Measurements from ENCODE around the gene RANBP17. TPM values are rescaled to one million over a fixed set of nuclear protein-coding genes. Genes with fewer than 3 reads are reported as not detected.
A peak's percentile ranks its signal among the peaks of the same experiment; 100 is the strongest.

The RANBP17 gene
- total RNA-seq, 1 donor from 2014 or later: 12.3 TPM

DNA sequence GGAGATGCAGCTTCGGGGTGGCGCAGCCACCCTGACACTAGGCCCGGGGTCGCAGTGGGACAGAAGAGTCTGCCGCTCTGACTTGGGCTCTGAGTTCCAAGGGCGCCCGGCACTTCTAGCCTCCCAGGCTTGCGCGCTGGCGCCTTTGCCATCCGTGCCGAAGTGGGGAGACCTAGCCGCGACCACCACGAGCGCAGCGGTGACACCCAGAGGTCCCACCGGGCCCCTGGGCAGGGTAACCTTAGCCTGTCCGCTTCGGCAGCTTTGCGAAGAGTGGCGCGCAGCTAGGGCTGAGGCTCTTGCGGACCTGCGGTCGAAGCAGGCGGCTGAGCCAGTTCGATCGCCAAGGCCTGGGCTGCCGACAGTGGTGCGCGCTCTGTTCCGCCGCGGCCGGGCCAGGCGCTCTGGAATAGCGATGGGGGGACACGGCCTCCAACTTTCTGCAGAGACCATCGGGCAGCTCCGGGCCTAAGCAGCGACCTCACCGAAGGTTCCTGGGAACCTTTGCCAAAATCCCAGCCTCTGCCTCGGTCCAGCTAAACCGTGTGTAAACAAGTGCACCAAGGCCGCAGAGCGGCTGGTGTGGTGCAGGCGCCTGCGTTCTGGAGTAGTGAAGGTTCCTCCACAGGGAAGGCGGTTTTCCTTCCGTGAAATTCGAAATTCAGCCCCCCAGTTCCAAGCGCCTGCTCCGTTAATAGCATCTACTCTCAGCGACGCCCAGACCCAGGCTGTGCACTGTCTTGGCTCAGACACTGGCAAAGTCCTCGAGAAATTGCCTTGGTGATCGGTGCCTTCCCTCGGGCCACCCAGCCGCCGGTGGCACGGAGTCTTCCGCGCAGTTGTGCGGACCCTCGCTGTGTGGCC is 454.7 kb downstream of the RANBP17 start:
- no peak for DNase-seq (ENCODE audit: low read depth, low spot score)

DNA sequence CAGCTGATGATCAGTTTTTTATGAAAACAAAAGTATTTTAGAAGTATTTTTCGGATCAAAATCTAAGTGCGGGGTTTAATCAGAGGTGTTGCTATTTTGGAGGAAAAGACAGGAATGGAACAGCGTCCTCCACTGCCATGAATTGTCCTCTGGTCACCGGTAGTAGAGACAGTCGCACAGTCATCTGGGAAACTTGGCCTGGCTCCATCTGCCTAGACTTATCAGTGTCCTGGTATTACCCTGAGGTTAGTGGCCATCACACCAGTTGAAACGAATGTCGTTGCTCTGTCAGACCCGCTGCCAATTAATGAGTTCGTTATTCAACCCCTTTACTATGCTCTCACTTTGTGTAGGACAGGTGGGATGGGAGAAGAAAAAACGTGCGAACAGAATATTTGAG is 455.4 kb downstream of the RANBP17 start:
- DNase-seq (ENCODE audit: low read depth, low spot score): no peak

DNA sequence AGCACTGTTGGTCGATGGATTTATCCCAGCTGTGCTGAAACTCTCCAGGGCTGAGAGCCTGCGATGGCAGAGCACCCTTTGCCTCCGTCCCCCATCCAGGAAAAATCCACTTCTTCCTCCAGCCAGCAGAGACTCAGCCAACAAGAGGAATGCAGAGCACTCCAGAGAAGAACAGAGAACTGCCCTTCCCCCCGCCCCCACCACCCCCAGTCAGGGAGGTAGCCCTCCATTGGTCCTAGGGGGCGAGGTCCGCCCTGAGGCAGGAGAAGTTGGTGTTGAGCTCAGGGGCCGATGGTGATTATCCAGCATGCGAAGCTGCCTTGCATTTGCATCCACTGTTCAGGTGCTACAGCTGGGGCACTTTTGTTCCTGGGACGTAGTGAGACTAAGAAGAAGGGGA is 456.2 kb downstream of the RANBP17 start:
- no peak for DNase-seq (ENCODE audit: low read depth, low spot score)

DNA sequence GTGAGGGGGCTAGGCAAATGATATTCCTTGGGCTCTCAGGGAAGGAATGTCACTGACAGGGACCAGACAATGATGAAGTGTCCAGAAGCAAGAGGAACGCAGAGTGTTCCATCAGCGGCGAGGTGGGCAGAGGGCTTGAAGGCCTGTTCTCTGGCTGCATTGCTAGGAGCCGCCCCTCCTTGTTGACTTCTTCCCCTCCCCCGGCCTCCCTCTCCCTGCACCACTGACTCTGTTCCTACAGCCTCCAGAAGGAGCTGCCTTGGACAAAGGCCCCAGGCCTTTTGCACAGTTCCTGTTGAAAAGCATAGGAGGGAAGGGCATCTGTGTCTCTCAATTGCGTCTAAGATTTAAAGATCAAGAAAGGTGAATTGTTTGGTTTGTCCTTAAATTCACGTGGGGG is 459.6 kb downstream of the RANBP17 start:
- no peak for DNase-seq (ENCODE audit: low read depth, low spot score)

DNA sequence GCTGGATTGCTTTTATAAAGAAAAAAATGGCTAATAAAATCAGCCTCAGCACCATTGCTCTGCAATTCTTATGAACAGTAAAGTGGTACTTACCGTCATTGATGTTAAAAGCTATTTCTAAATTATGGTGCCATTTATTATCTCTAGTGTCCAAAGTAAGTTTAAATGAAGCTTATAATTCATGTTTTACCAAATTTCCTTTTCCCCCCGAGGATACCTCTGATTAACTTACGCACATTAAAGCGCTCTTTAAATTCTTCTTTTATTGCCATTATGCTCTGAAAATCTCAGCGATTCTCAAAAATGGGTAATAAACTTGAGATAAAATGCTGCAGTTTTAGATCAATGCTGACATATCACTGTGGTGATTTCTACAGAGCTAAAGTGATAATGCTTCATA is 460.7 kb downstream of the RANBP17 start:
- DNase-seq (ENCODE audit: low read depth, low spot score): no peak

DNA sequence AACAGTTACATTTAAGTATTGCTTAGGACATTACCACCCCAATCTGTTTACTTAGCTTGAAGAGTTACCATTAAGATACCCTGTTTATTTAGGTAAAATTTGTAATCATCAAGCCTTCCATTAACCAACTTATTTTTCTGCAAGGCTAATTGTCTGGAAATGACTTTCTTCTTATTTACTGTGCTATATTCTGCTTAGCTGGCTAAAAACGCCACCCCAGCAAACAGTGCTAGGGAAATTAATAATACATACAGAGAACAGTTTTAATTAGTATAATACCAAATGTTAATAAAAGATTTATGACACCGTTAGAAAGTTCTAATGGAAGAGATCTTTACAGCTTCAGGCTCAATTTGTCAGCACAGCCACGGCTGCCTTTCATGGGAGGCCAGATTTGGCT is 461.2 kb downstream of the RANBP17 start:
- no peak for DNase-seq (ENCODE audit: low read depth, low spot score)

DNA sequence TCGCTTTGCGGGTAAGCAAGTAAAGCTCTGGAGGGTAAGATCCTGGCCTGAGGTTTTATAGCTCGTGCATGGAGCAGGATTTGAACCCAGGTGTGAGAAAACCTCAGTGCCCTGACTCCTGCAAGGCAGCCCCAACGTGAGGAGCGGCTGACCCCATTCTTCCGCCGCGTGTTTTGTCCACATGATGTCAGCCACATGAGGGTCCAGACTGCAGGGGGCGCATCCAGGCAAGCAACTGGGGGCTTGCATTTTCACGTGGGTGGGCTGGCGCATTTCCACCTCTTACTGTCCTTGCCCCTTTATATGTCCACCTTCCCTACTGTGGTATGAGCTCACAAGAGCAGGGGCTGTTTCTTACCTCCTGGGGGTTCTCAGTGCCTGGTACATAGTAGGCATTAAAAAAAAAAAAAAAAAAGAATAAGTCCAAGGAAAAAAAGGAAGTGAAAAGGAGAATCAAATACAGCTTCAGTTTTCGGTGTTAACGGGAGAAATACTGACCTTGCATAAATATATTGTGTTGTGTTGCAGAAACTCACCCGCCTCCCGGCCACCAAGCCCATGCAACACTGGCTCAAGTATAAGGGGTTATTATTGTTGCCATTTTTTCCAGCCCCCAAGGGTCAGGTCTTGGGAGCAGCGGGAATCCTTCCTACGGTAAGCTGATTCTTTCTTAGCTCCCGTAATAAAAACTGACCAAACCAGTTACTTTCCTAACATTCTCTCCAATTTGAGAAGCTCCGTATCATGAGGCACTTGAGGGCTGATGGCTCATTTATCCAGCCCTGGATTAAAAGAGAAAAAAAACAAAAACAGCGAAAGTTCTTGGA is 462.2 kb downstream of the RANBP17 start:
- no peak for DNase-seq (ENCODE audit: low read depth, low spot score)

DNA sequence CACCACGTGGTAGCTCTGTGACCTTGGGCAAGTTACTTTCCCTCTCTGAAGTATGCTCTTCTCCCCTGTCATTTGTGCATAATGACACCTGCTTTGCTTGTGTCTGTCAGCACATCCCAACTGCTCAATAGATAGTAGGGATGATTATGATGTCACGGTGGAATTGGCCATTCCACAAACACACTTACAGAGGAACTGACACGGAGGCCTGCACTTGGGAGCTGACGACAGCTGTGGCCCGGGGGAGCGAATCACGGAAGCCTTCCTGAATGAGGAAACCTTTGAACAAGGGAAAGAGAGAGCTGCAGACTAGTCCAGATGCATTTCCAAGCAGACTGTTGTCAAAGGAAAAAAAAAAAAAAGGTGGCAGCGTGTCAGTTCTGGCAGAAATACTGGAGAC is 468.2 kb downstream of the RANBP17 start:
- no peak for DNase-seq (ENCODE audit: low read depth, low spot score)

DNA sequence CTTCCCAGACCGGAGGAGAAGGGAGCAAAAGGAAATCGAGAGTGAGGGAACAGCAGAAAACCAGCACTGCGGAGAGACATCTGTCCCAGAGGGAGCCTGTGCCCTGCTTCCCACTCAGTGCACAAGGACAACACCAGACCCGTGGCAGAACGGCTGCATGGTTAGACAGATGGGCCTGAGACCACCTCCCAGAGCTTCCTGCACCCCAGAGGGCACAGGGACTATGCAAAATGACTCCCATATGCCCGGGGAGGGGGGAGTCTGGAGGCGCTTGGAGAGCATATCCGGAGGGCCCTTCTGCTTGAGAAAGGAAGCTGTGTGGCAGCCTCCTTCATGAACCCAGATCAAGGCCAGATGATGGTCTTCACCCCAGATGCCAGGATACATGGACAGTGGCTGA is 473.8 kb downstream of the RANBP17 start:
- no peak for DNase-seq (ENCODE audit: low read depth, low spot score)

DNA sequence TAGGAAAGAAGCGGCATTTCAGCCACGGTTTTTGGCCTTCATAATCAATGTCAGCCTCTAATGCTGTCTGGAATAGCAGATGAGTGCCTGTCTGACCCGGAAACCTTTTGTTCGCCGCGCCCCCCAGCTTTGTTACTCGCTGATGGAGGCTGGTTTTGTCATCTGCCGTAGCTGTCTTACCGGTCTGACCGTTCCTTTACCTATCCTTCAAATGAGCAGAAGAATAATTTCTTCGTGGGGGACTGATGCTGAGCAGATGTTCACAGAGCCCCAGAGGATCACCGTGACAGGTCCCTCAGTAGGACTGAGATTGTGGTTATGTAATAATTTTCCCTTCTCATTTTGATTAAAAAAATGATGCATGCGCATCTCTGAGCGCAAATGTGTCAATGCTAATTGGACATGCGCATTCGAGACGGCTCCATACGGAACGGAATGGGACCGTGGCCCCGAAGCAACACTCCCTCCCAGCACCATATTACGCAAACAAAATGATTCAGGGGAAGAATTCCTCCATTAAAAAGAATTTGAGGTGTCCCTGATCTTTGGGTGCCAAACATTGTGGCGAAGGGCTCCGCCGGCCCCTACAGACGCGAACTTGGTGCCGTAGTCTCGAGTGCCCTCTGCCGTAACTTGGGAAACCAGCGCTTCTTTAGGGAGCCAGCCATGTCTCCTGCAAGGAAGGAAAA is 474.8 kb downstream of the RANBP17 start:
- DNase-seq (ENCODE audit: low read depth, low spot score): peak; percentile 17

DNA sequence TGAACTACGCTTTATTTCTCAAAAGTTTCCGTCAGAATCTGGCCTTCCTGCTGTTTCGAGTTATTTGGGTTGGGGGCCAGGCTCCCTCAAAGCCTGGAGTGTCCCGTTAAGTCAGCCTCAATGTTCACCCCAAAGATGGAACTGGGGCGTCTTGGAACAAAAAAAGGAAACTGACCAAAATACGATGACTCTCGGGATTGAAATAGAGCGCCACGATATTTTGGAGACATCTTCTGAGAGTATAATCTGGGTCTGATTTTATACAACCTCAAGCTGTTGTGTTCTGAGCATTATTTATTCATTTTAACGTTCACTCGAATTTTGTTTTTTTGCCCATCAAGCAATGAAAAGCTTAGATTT is 475.4 kb downstream of the RANBP17 start:
- no peak for DNase-seq (ENCODE audit: low read depth, low spot score)

DNA sequence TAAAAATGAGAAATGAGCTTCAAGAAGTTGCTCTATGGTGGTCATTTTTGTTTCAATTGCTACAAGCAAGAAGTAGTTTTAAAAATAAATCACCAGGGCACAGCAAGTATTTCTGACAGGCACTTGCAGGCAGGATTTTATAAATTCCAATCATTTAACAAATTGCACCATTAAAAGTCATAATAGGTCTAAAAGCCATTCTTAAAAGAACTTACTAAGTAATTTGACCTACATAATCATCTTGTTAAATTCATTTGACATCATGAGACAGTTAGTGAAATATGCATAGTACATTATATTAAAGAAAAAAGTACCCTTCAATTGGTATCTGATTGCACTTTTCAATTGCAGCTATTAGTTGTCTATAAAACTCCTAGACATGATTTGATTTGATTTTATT is 478.2 kb downstream of the RANBP17 start:
- DNase-seq (ENCODE audit: low read depth, low spot score): no peak

DNA sequence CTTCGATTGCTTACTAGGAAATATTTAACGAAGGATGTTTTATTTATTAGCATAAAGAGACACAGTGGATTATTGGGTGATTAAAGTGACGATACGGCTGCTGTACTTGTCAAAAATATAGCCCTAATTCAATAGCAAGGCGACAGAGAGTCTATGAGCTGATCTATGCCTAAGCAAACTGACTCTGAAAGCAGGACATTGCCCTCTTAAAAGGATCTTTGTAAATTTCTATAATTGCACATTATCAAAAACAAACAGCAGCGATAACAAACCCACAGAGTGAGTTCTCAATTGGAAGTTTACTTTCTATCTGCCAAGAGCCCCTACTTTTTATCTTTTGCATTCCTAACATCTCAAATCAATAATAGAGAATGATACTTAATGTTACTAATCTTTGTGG is 478.7 kb downstream of the RANBP17 start:
- DNase-seq (ENCODE audit: low read depth, low spot score): no peak

DNA sequence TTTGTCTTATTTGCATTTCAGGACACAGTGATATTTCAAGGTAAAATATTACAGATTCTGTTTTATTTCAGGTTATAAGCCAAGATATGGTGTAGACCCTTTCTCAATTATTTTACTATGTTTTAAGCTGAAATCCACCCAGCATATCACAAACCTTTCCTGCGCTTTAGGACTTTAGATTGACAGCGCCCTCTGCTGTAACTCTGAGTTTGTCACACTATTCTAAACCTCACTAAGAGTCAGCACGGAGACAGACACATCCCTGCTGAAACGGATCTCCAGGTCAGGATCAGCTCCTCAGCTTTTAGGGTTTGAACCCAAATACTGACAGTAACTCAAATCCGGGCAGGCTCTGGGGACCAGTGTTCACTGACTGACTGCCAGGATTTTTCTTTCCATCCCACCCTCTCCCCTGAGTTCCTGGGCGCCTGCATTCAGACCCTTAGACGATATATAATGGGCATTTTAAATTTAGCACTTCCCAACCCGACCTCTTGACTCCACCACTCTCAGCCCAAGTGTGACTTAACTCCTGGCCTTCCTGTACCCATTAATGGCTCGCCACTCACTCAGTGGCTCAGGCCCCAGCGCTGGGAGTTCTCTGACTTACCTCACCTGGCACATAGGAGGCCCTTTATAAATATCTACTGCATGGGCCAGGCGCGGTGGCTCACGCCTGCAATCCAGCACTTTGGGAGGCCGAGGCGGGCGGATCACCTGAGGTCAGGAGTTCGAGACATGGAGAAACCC is 480.7 kb downstream of the RANBP17 start:
- peak; percentile 10 for DNase-seq (ENCODE audit: low read depth, low spot score)

DNA sequence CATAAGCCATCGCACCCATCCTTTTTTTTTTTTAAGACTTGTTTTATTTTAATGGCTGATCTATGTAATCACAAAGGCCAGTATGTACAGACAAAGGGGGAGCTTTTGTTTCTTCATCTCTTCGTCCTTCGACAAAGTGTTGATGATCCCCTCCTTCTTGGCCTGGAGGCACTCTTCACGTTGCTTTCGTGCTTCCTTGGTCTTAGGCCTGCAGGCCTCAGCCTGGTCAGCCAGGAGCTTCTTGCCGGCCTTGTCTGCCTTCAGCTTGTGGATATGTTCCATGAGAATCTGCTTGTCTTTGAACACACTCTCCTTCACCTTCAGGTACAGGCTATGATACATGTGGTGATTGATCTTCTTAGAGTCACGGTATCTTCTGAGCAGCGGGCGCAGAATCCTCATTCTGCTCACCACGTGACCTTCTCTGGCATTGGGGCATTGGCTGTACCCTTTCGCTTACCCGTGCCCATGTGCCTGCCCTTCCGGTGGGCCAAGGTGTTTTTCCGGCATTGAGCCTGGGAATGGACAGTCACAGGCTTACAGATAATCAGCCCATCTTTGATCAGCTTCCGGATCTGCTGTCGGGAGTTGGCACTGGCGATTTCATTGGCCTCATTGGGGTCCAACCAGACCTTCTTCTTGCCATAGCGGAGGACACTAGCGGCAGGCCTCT is 483.3 kb downstream of the RANBP17 start:
- DNase-seq (ENCODE audit: low read depth, low spot score): no peak

Other genes starting within 250 kb of the RANBP17 start
- 0.04 and 0.33 TPM in 2 replicates for gene GABRP, start 78.3 kb upstream of the RANBP17 start, total RNA-seq

All from pulmonary artery endothelial cell (primary cell).